ENCODE results near the gene KCNMA1. TPM values are rescaled to one million over a fixed set of nuclear protein-coding genes. Genes with fewer than 3 reads are reported as not detected.

KCNMA1 gene
- total and polyA plus RNA-seq, 9 of the 15 experiments (the other 6 are each of a cell fraction or from before 2014, with no cell fraction given) = 0.01 to 0.95 (median 0.15) TPM; not detected in 4

DNA sequence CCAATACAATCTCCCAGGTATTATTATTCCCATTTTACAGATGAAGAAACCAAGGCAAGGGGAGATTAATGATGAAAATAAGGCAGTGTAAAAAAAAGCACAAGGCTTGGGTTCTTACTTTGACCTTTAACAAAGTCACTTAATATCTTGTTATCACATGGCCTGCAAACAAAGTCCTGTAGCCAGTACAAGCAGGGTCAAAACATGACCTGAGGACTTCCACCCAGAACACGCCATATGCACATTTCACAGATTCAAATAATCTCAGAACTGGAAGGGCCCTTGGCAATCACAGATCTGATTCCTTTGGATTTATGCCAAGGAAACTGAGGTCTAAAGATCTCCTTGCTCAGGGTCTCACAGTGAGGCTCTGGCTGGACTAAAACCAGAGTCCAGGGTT, 162.1 kb downstream of the KCNMA1 start:
- Histone ChIP-seq H2AFZ (ENCODE audit: low read depth, low read length) (no peak overlapping the region), H3K27ac (ENCODE audit: extremely low read depth, low read depth, low read length) (no peak overlapping the region), H4K20me1 (replicated peaks; ENCODE audit: control insufficient read depth, insufficient read depth, low read length) (0 out of 2 replicates have a peak, but pooled peaks cover 4% of the 10 kb centered on the region), H3K79me2 (ENCODE audit: control insufficient read depth, insufficient read depth, low read length) (no peaks in the 10 kb centered on the region), H3K4me1 (replicated peaks in 1 of 2; ENCODE audit: control insufficient read depth in 2 of 2, insufficient read depth in 2 of 2, low read length in 2 of 2) (no peaks in the 10 kb centered on the region), H3K9ac (ENCODE audit: insufficient read depth in 1 of 2, low read depth in 2 of 2, low read length in 2 of 2) (no peak overlapping the region), H3K9me1 (ENCODE audit: control insufficient read depth, insufficient read depth, low read length) (no peaks in the 10 kb centered on the region), H3K4me3 (no peak overlapping the region), H3K27me3 (ENCODE audit: control insufficient read depth in 2 of 2, insufficient read depth in 2 of 2, low read length in 2 of 2) (peaks cover 4 to 16% of the 10 kb centered on the region in 2 experiments; a peak in 4 of 5 replicates), H3K4me2 (ENCODE audit: insufficient read depth, low read length) (no peak overlapping the region), H3K36me3 (ENCODE audit: control insufficient read depth, insufficient read depth, low read length) (no peaks in the 10 kb centered on the region), H3K9me3 (replicated peaks; ENCODE audit: control insufficient read depth, insufficient read depth, low read depth, low read length) (no peaks in the 10 kb centered on the region; the same call in 1 of the 2 replicates)
- no TSS peak for BruUV-seq (replicated peaks)
- ChIA-PET POLR2A (interaction anchor here (0.5 kb wide), 1 partner anchor 57 kb away, joined by 4 read pairs; no protein-coding TSS in a partner anchor), CTCF (ENCODE audit: low intra/inter-chr PET ratio) (no interaction called here)
- DNase-seq (ENCODE audit: extremely low read depth in 1 of 4, low spot score in 3 of 4) = no peak
- no peak for FAIRE-seq
- in situ Hi-C loops (cut with MboI) (no loop called here), intact Hi-C loops (cut with micrococcal nuclease) (no loop called here)
- no peak for ATAC-seq
- TF ChIP-seq TRIM24 (IDR thresholded peaks at IDR 0.05) (no peak), NR4A1 (CRISPR knock-in tag; IDR thresholded peaks at IDR 0.05) (no peak), NR4A1 (tag; IDR thresholded peaks at IDR 0.05) (no peak), ESRRA (IDR thresholded peaks at IDR 0.05; ENCODE audit: borderline replicate concordance, low read depth) (no peak), CHCHD3 (CRISPR knock-in tag; IDR thresholded peaks at IDR 0.05) (no peak), HIVEP1 (CRISPR knock-in tag; IDR thresholded peaks at IDR 0.05) (no peak), POLR2G (IDR thresholded peaks at IDR 0.05; ENCODE audit: low read depth, low read length) (no peak), FOXJ3 (CRISPR knock-in tag; IDR thresholded peaks at IDR 0.05) (no peak), SP2 (IDR thresholded peaks at IDR 0.05; ENCODE audit: extremely low read depth, low read depth, low read length, poor library complexity, severe bottlenecking) (no peak), MEF2D (tag; conservative IDR thresholded peaks at IDR 0.05; ENCODE audit: low read depth) (no peak), ZNF57 (CRISPR knock-in tag; IDR thresholded peaks at IDR 0.05) (no peak), ZNF79 (CRISPR knock-in tag; IDR thresholded peaks at IDR 0.05; ENCODE audit: low read depth) (no peak)
- TF ChIP-seq, protein P1, sequence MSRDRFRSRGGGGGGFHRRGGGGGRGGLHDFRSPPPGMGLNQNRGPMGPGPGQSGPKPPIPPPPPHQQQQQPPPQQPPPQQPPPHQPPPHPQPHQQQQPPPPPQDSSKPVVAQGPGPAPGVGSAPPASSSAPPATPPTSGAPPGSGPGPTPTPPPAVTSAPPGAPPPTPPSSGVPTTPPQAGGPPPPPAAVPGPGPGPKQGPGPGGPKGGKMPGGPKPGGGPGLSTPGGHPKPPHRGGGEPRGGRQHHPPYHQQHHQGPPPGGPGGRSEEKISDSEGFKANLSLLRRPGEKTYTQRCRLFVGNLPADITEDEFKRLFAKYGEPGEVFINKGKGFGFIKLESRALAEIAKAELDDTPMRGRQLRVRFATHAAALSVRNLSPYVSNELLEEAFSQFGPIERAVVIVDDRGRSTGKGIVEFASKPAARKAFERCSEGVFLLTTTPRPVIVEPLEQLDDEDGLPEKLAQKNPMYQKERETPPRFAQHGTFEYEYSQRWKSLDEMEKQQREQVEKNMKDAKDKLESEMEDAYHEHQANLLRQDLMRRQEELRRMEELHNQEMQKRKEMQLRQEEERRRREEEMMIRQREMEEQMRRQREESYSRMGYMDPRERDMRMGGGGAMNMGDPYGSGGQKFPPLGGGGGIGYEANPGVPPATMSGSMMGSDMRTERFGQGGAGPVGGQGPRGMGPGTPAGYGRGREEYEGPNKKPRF (IDR thresholded peaks at IDR 0.05; ENCODE audit: low read depth, low read length) = no peak
- TF ChIP-seq, protein P2, sequence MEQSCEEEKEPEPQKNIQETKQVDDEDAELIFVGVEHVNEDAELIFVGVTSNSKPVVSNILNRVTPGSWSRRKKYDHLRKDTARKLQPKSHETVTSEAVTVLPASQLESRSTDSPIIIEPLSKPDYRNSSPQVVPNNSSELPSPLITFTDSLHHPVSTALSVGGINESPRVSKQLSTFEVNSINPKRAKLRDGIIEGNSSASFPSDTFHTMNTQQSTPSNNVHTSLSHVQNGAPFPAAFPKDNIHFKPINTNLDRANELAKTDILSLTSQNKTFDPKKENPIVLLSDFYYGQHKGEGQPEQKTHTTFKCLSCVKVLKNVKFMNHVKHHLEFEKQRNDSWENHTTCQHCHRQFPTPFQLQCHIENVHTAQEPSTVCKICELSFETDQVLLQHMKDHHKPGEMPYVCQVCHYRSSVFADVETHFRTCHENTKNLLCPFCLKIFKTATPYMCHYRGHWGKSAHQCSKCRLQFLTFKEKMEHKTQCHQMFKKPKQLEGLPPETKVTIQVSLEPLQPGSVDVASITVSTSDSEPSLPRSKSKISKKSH (CRISPR knock-in tag; IDR thresholded peaks at IDR 0.05) = no peak
- TF ChIP-seq, protein P3, sequence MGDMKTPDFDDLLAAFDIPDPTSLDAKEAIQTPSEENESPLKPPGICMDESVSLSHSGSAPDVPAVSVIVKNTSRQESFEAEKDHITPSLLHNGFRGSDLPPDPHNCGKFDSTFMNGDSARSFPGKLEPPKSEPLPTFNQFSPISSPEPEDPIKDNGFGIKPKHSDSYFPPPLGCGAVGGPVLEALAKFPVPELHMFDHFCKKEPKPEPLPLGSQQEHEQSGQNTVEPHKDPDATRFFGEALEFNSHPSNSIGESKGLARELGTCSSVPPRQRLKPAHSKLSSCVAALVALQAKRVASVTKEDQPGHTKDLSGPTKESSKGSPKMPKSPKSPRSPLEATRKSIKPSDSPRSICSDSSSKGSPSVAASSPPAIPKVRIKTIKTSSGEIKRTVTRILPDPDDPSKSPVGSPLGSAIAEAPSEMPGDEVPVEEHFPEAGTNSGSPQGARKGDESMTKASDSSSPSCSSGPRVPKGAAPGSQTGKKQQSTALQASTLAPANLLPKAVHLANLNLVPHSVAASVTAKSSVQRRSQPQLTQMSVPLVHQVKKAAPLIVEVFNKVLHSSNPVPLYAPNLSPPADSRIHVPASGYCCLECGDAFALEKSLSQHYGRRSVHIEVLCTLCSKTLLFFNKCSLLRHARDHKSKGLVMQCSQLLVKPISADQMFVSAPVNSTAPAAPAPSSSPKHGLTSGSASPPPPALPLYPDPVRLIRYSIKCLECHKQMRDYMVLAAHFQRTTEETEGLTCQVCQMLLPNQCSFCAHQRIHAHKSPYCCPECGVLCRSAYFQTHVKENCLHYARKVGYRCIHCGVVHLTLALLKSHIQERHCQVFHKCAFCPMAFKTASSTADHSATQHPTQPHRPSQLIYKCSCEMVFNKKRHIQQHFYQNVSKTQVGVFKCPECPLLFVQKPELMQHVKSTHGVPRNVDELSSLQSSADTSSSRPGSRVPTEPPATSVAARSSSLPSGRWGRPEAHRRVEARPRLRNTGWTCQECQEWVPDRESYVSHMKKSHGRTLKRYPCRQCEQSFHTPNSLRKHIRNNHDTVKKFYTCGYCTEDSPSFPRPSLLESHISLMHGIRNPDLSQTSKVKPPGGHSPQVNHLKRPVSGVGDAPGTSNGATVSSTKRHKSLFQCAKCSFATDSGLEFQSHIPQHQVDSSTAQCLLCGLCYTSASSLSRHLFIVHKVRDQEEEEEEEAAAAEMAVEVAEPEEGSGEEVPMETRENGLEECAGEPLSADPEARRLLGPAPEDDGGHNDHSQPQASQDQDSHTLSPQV (IDR thresholded peaks at IDR 0.05) = no peak
- WGBS (ENCODE audit: insufficient coverage, low coverage, missing lambda C conversion rate) = 4% methylated on average over 1 of the region's 1 CpG
